PC-3 (cell line): ENCODE data around the gene CUEDC2. TPM values are rescaled to one million over a fixed set of nuclear protein-coding genes. Genes with fewer than 3 reads are reported as not detected.

Source experiments
- ATAC-seq: fragments of 200-7000 bp; cut with Tn5 transposase; 2 replicates; pipeline ENCODE4 v1.9.1; 2020; ENCODE audit warnings: mild to moderate bottlenecking, moderate library complexity
- BruUV-seq: library from RNA; stranded (reverse); fragments of 400-500 nt; replicated peaks from 2 replicates; lab custom pipeline; 2021; lab: Mats Ljungman, UMichigan
- CTCF ChIA-PET: fragments of 300-600 bp; sonication (Branson Sonifier 250); formaldehyde crosslinking; loops from one replicate; lab custom pipeline; 2022; ENCODE audit warnings: antibody characterized with exemption; lab: Charles Lee
- POLR2A ChIA-PET: fragments of 300-600 bp; sonication (Branson Sonifier 250); formaldehyde crosslinking; loops from one replicate; lab custom pipeline; 2022; ENCODE audit warnings: antibody characterized with exemption; ENCODE audit not compliant: unreplicated experiment; lab: Charles Lee
- DNase-seq: peaks from one replicate; pipeline ENCODE4 v3.0.0-alpha.2; 2015
- H2AFZ ChIP-seq: fragments of 300-600 bp; sonication (generic); 2 replicates; pipeline ENCODE4 v1.6.0; 2016; ENCODE audit warnings: antibody characterized with exemption, low read length
- H3F3A ChIP-seq: fragments of 300-600 bp; sonication (generic); one replicate; pipeline ENCODE4 v1.6.0; 2017; ENCODE audit warnings: antibody characterized with exemption, low read length, control low read depth, mild to moderate bottlenecking; ENCODE audit not compliant: unreplicated experiment
- H3K27ac ChIP-seq: fragments of 300-600 bp; sonication (generic); 2 replicates; pipeline ENCODE4 v1.5.1; 2016; ENCODE audit warnings: mild to moderate bottlenecking, low read length
- H3K27me3 ChIP-seq: fragments of 300-600 bp; sonication (generic); 2 replicates; pipeline ENCODE4 v1.6.1; 2016; ENCODE audit warnings: low read length, mixed read lengths
- H3K36me3 ChIP-seq: fragments of 300-600 bp; sonication (generic); 2 replicates; pipeline ENCODE4 v1.6.1; 2016; ENCODE audit warnings: low read depth, mixed run types, low read length, mixed read lengths
- H3K4me1 ChIP-seq: fragments of 300-600 bp; sonication (generic); 2 replicates; pipeline ENCODE4 v1.5.1; 2016; ENCODE audit warnings: low read length; ENCODE audit not compliant: insufficient read depth
- H3K4me2 ChIP-seq: fragments of 300-600 bp; sonication (generic); 2 replicates; pipeline ENCODE4 v1.6.0; 2016; ENCODE audit warnings: low read length
- H3K4me3 ChIP-seq: fragments of 300-600 bp; sonication (generic); 2 replicates; pipeline ENCODE4 v1.5.1; 2016; ENCODE audit warnings: mild to moderate bottlenecking, low read length, mixed read lengths
- H3K79me2 ChIP-seq: fragments of 300-600 bp; sonication (generic); 2 replicates; pipeline ENCODE4 v1.6.1; 2017; ENCODE audit warnings: low read length, mixed read lengths
- H3K9ac ChIP-seq: fragments of 300-600 bp; sonication (generic); 2 replicates; pipeline ENCODE4 v1.6.0; 2016; ENCODE audit warnings: mild to moderate bottlenecking, low read length
- H3K9me2 ChIP-seq: fragments of 300-600 bp; sonication (generic); replicated peaks from 2 replicates; pipeline ENCODE4 v1.6.1; 2016; ENCODE audit warnings: mixed run types, low read length, mixed read lengths
- H3K9me3 ChIP-seq: fragments of 300-600 bp; sonication (generic); 2 replicates; pipeline ENCODE4 v1.6.1; 2016; ENCODE audit warnings: low read length, mixed read lengths
- H4K20me1 ChIP-seq: fragments of 300-600 bp; sonication (generic); 2 replicates; pipeline ENCODE4 v1.6.1; 2016; ENCODE audit warnings: low read length, mixed read lengths
- EZH2 ChIP-seq: fragments of 300-600 bp; sonication (generic); IDR thresholded peaks from one replicate; pipeline ENCODE4 v1.6.1; 2017; ENCODE audit warnings: antibody characterized with exemption, mild to moderate bottlenecking, low read length; ENCODE audit not compliant: unreplicated experiment
- EZH2phosphoT487 ChIP-seq: fragments of 300-600 bp; sonication (generic); IDR thresholded peaks from 2 replicates; pipeline ENCODE4 v1.6.1; 2018; ENCODE audit warnings: mild to moderate bottlenecking, antibody characterized with exemption, low read length, borderline replicate concordance
- intact Hi-C: fragments of 100-400 bp; cut with micrococcal nuclease; formaldehyde crosslinking; loops from 2 replicates; pipeline ENCODE4 v1.9.0; 2023
- total RNA-seq: library from RNA; depleted of rRNA; stranded (reverse); fragments of >200 nt; gene quantifications from 2 replicates; pipeline ENCODE4 v1.2.3, GENCODE V29; 2014
- TF ChIP-seq, protein P1 (sequence below): fragments of 300-600 bp; sonication (generic); conservative IDR thresholded peaks from 2 replicates; pipeline ENCODE4 v1.5.1; 2017; ENCODE audit warnings: antibody characterized with exemption, low read depth, mild to moderate bottlenecking, low read length

CUEDC2 gene
- total RNA-seq, 1 experiment from 2014 or later = 51.4 TPM

GRCh38 chr10:102384606-102385429 lies 47.6 kb downstream of the CUEDC2 start:
- Histone ChIP-seq H3K4me3 (no peak overlapping the region), H2AFZ (no peak overlapping the region), H3K4me1 (no peaks in the 10 kb centered on the region), H3K27ac (no peak overlapping the region), H3K36me3 (peaks cover 3% of the 10 kb centered on the region; the same call in 1 of the 2 replicates), H3K9ac (no peak overlapping the region), H3K27me3 (no peaks in the 10 kb centered on the region), H3K79me2 (no peaks in the 10 kb centered on the region), H3K4me2 (no peak overlapping the region), H3F3A (no peaks in the 10 kb centered on the region), H3K9me3 (no peaks in the 10 kb centered on the region), H4K20me1 (no peaks in the 10 kb centered on the region), H3K9me2 (no peaks in the 10 kb centered on the region)
- POLR2A ChIA-PET = interaction anchor here (0.9 kb wide), 1 partner anchor 10 kb away, joined by 6 read pairs; no protein-coding TSS in a partner anchor
- BruUV-seq = no TSS peak
- DNase-seq (no peak), ATAC-seq (peak; percentile 27; the same call in 1 of the 2 replicates)
- TF ChIP-seq, protein P1, sequence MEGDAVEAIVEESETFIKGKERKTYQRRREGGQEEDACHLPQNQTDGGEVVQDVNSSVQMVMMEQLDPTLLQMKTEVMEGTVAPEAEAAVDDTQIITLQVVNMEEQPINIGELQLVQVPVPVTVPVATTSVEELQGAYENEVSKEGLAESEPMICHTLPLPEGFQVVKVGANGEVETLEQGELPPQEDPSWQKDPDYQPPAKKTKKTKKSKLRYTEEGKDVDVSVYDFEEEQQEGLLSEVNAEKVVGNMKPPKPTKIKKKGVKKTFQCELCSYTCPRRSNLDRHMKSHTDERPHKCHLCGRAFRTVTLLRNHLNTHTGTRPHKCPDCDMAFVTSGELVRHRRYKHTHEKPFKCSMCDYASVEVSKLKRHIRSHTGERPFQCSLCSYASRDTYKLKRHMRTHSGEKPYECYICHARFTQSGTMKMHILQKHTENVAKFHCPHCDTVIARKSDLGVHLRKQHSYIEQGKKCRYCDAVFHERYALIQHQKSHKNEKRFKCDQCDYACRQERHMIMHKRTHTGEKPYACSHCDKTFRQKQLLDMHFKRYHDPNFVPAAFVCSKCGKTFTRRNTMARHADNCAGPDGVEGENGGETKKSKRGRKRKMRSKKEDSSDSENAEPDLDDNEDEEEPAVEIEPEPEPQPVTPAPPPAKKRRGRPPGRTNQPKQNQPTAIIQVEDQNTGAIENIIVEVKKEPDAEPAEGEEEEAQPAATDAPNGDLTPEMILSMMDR = no peak
- TF ChIP-seq EZH2 (no peak), EZH2phosphoT487 (no peak)
- CTCF ChIA-PET = interaction anchor here (0.6 kb wide), 1 partner anchor 9 kb away, joined by 3 read pairs; no protein-coding TSS in a partner anchor
- intact Hi-C loops = no loop called here

DNA sequence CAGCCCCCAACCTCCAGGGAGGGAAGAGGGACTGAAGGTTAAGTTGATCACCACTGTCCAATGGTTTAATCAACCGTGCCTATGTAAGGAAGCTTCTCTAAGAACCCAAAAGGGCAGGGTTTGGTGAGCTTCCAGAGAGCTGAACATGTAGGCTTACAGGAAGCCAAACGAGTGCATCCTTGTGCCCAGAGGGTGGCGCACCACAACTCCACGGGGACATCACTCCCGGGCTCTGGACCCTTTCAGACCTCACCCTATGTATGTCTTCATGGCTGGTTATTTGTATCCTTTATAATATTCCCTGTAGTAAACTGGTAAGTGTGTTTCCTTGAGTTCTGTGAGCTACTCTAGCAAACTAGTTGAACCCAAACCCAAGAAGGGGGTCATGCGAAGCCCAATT lies 48.3 kb downstream of the CUEDC2 start:
- ChIA-PET POLR2A (no interaction called here), CTCF (interaction anchor here (0.6 kb wide), 1 partner anchor 38 kb away, joined by 5 read pairs; no protein-coding TSS in a partner anchor)
- Histone ChIP-seq H3K9me3 (no peaks in the 10 kb centered on the region), H3K4me1 (no peaks in the 10 kb centered on the region), H3K4me3 (no peak overlapping the region), H3K27ac (no peak overlapping the region), H3K4me2 (no peak overlapping the region), H3F3A (no peaks in the 10 kb centered on the region), H3K27me3 (no peaks in the 10 kb centered on the region), H3K9ac (no peak overlapping the region), H3K79me2 (no peaks in the 10 kb centered on the region), H2AFZ (no peak overlapping the region), H3K36me3 (peaks cover 3% of the 10 kb centered on the region; the same call in 1 of the 2 replicates), H3K9me2 (no peaks in the 10 kb centered on the region), H4K20me1 (no peaks in the 10 kb centered on the region)
- TF ChIP-seq EZH2 (no peak), EZH2phosphoT487 (no peak)
- TF ChIP-seq, protein P1 = peak; percentile 33; the same call in 1 of the 2 replicates
- ATAC-seq = no peak
- intact Hi-C loops = no loop called here
- DNase-seq = no peak
- no TSS peak for BruUV-seq

DNA sequence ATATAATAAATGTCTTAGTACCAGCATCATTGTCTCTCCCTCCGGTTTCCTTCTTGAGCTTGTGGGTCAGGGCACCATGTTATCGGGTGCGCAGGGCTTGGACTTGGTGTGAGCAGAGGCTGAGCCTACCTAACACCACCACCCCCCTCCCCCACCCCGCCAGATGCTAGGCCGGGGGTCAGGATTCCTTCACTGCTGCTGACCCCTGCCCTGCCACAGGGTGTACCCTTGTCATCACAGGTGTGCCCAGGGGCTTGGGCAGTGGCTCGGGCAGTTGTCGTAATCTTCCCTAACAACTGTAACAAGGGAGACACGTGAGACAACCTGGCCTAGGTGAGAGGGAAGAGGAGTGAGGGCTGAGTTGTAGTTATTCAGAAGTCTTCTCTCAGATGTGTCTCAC lies 49.5 kb downstream of the CUEDC2 start:
- Histone ChIP-seq H2AFZ (no peak overlapping the region), H3K4me1 (no peaks in the 10 kb centered on the region), H3K4me2 (no peak overlapping the region), H3K9me2 (no peaks in the 10 kb centered on the region), H3K36me3 (peaks cover 3% of the 10 kb centered on the region; the same call in 1 of the 2 replicates), H4K20me1 (no peaks in the 10 kb centered on the region), H3K27ac (no peak overlapping the region), H3K4me3 (no peak overlapping the region), H3K9ac (no peak overlapping the region), H3K9me3 (no peaks in the 10 kb centered on the region), H3K79me2 (no peaks in the 10 kb centered on the region), H3F3A (no peaks in the 10 kb centered on the region), H3K27me3 (no peaks in the 10 kb centered on the region)
- ChIA-PET POLR2A (no interaction called here), CTCF (no interaction called here)
- ATAC-seq (no peak), DNase-seq (no peak)
- no TSS peak for BruUV-seq
- TF ChIP-seq EZH2 (no peak), EZH2phosphoT487 (no peak)
- TF ChIP-seq, protein P1 = no peak
- intact Hi-C loops = no loop called here
